Measurements from ENCODE around the gene ZFPM1. TPM values are rescaled to one million over a fixed set of nuclear protein-coding genes. Genes with fewer than 3 reads are reported as not detected.

ZFPM1 gene
- total RNA-seq, 1 donor from 2014 or later = 6.2 TPM

- Histone ChIP-seq H3K27me3 (ENCODE audit: control insufficient read depth, insufficient read depth, low read length) (no peaks in the 10 kb centered on the region), H3K36me3 (ENCODE audit: control insufficient read depth, insufficient read depth, low read length) (no peaks in the 10 kb centered on the region), H3K4me3 (ENCODE audit: low read depth, low read length) (no peak overlapping the region)
- TF ChIP-seq CTCF (IDR thresholded peaks at IDR 0.05; ENCODE audit: insufficient read depth, low read length, poor library complexity, severe bottlenecking) = no peak
- DNase-seq (ENCODE audit: low read depth) = no peak
Observed at GRCh38 chr16:88578446-88579313, 125.6 kb downstream of the ZFPM1 start.

GRCh38 chr16:88580371-88580770, 127.3 kb downstream of the ZFPM1 start:
- no peaks in the 10 kb centered on the region for H3K27me3 ChIP-seq (ENCODE audit: control insufficient read depth, insufficient read depth, low read length)
- no peaks in the 10 kb centered on the region for H3K36me3 ChIP-seq (ENCODE audit: control insufficient read depth, insufficient read depth, low read length)
- H3K4me3 ChIP-seq (ENCODE audit: low read depth, low read length) = no peak overlapping the region
- TF ChIP-seq CTCF (IDR thresholded peaks at IDR 0.05; ENCODE audit: insufficient read depth, low read length, poor library complexity, severe bottlenecking) = no peak
- no peak for DNase-seq (ENCODE audit: low read depth)

GRCh38 chr16:88581033-88581432, 128.0 kb downstream of the ZFPM1 start:
- DNase-seq (ENCODE audit: low read depth) = no peak
- Histone ChIP-seq H3K27me3 (ENCODE audit: control insufficient read depth, insufficient read depth, low read length) (no peaks in the 10 kb centered on the region), H3K4me3 (ENCODE audit: low read depth, low read length) (no peak overlapping the region), H3K36me3 (ENCODE audit: control insufficient read depth, insufficient read depth, low read length) (no peaks in the 10 kb centered on the region)
- TF ChIP-seq CTCF (IDR thresholded peaks at IDR 0.05; ENCODE audit: insufficient read depth, low read length, poor library complexity, severe bottlenecking) = no peak

- no peak for TF ChIP-seq CTCF (IDR thresholded peaks at IDR 0.05; ENCODE audit: insufficient read depth, low read length, poor library complexity, severe bottlenecking)
- no peak for DNase-seq (ENCODE audit: low read depth)
- H3K4me3 ChIP-seq (ENCODE audit: low read depth, low read length) = no peak overlapping the region
- no peaks in the 10 kb centered on the region for H3K27me3 ChIP-seq (ENCODE audit: control insufficient read depth, insufficient read depth, low read length)
- no peaks in the 10 kb centered on the region for H3K36me3 ChIP-seq (ENCODE audit: control insufficient read depth, insufficient read depth, low read length)
Observed at GRCh38 chr16:88582912-88583575, 130.0 kb downstream of the ZFPM1 start.

- no peak for TF ChIP-seq CTCF (IDR thresholded peaks at IDR 0.05; ENCODE audit: insufficient read depth, low read length, poor library complexity, severe bottlenecking)
- Histone ChIP-seq H3K27me3 (ENCODE audit: control insufficient read depth, insufficient read depth, low read length) (no peaks in the 10 kb centered on the region), H3K36me3 (ENCODE audit: control insufficient read depth, insufficient read depth, low read length) (peaks cover 1% of the 10 kb centered on the region), H3K4me3 (ENCODE audit: low read depth, low read length) (no peak overlapping the region)
- DNase-seq (ENCODE audit: low read depth) = no peak
Observed at GRCh38 chr16:88584676-88585075, 131.6 kb downstream of the ZFPM1 start.

Data from kidney epithelial cell (primary cell).